Heart left ventricle (tissue), 13 donors: ENCODE data around the gene RBKS.

Source experiments
- CTCF ChIP-seq, 12 donors: fragments of 200-600 bp; sonication (generic) in 4 of 12; IDR thresholded peaks; one replicate each; pipeline versions ENCODE4 v1.5.0 to v1.8.0; 2018 to 2022; ENCODE audit warnings: antibody characterized with exemption in 12 of 12, mild to moderate bottlenecking in 5 of 12
- POLR2A ChIP-seq, 2 donors: fragments of 450-650 bp; IDR thresholded peaks; one replicate each; pipeline ENCODE4 v1.6.1; 2017; ENCODE audit warnings: antibody characterized with exemption in 2 of 2, mild to moderate bottlenecking in 2 of 2, moderate library complexity in 2 of 2
- donor health status: ischemic (EF 13 %, LVEDD 7.1; RV severe dilation, severe dysfunction).
- donor health status: DM: no; HTN: yes; CAD: no.
- donor health status: DM: no; HTN: no; CAD: no.
- donor health status: ischemic (EF 25% LVEDD 6.9; RV normal size, moderate dysfunction).
- donor health status: ischemic (EF 25% LVEDD 5.7; RV mildly dilated, moderate dysfunction).
- donor health status: ischemic (EF 35%, LVEDD 5.7; RV mildly dilated, moderate dysfunction).
- donor health status: nonischemic (EF 11% LVEDD 7.7; RV severe dilation, severe dysfunction).
- donor health status: DM: yes; HTN: yes; CAD: no.
- donor health status: PGD.
- donor health status: ischemic (EF 29% LVEDD 5.4; RV normal size, mild dysfunction).
- donor health status: nonischemic (EF 23%, LVEDD 6.1; RV moderate dilation, normal function).

- no peak for TF ChIP-seq CTCF (IDR thresholded peaks at IDR 0.05)
- TF ChIP-seq POLR2A (IDR thresholded peaks at IDR 0.05), result no peak
These were observed 17.1 kb downstream of the RBKS start for GRCh38 chr2:27873091-27873490.
